Caco-2 (cell line): ENCODE data around the gene NCBP2L. TPM values are rescaled to one million over a fixed set of nuclear protein-coding genes. Genes with fewer than 3 reads are reported as not detected.

ENCODE experiments used
- BruUV-seq: library from RNA; stranded (reverse); fragments of 400-500 nt; replicated peaks from 2 replicates; lab custom pipeline; 2021; lab: Mats Ljungman, UMichigan
- CTCF ChIA-PET: fragments of 300-600 bp; sonication (Branson Sonifier 250); formaldehyde crosslinking; loops from one replicate; lab custom pipeline; 2022; ENCODE audit warnings: antibody characterized with exemption; lab: Charles Lee
- POLR2A ChIA-PET: fragments of 300-600 bp; sonication (Branson Sonifier 250); formaldehyde crosslinking; loops from one replicate; lab custom pipeline; 2022; ENCODE audit warnings: antibody characterized with exemption; lab: Charles Lee
- DNase-seq, 2 experiments: peaks; one replicate each; pipeline versions ENCODE4 v3.0.0 to v3.0.0-alpha.2; 2020 to 2022
- H3K27me3 ChIP-seq: replicated peaks from 2 replicates; pipeline ENCODE4 v1.6.0; 2011; ENCODE audit warnings: low read length; ENCODE audit not compliant: control insufficient read depth, insufficient read depth
- H3K36me3 ChIP-seq: 2 replicates; pipeline ENCODE4 v1.5.1; 2011; ENCODE audit warnings: low read length; ENCODE audit not compliant: control insufficient read depth, insufficient read depth
- H3K4me1 ChIP-seq: fragments of 250-450 bp; sonication (Bioruptor Pico); 2 replicates; pipeline ENCODE4 v1.5.1; 2020; ENCODE audit warnings: mild to moderate bottlenecking
- H3K4me3 ChIP-seq: 2 replicates; pipeline ENCODE4 v1.5.1; 2011; ENCODE audit warnings: low read depth, mild to moderate bottlenecking, control low read depth, low read length
- H3K9me3 ChIP-seq: fragments of 250-450 bp; sonication (Bioruptor Pico); 2 replicates; pipeline ENCODE4 v1.5.1; 2020; ENCODE audit warnings: mild to moderate bottlenecking, moderate library complexity
- H3K27ac Mint-ChIP-seq: one replicate; pipeline ENCODE4 v1.8.0; 2022; ENCODE audit warnings: mixed read lengths; ENCODE audit not compliant: unreplicated experiment
- H3K27me3 Mint-ChIP-seq: one replicate; pipeline ENCODE4 v1.8.0; 2022; ENCODE audit warnings: mixed read lengths; ENCODE audit not compliant: insufficient read depth, unreplicated experiment
- H3K36me3 Mint-ChIP-seq: one replicate; pipeline ENCODE4 v1.8.0; 2022; ENCODE audit warnings: mild to moderate bottlenecking, mixed read lengths; ENCODE audit not compliant: insufficient read depth, unreplicated experiment
- H3K4me1 Mint-ChIP-seq: one replicate; pipeline ENCODE4 v1.8.0; 2022; ENCODE audit warnings: low read depth, mixed read lengths; ENCODE audit not compliant: unreplicated experiment
- H3K4me3 Mint-ChIP-seq: one replicate; pipeline ENCODE4 v1.8.0; 2022; ENCODE audit warnings: mild to moderate bottlenecking, moderate library complexity, mixed read lengths; ENCODE audit not compliant: unreplicated experiment
- H3K9me3 Mint-ChIP-seq: one replicate; pipeline ENCODE4 v1.8.0; 2022; ENCODE audit warnings: mixed read lengths; ENCODE audit not compliant: unreplicated experiment
- intact Hi-C: fragments of 100-400 bp; cut with micrococcal nuclease; formaldehyde crosslinking; loops from one replicate; pipeline ENCODE4 v1.10.0; 2022; ENCODE audit not compliant: unreplicated experiment
- total RNA-seq: library from RNA; stranded (reverse); gene quantifications from 2 replicates; pipeline ENCODE4 v1.2.3, GENCODE V29; 2022
- TF ChIP-seq, protein P1 (sequence below), 2 experiments: fragments of 200-600 bp in 1 of 2; IDR thresholded peaks; 1 replicate in 1 of 2; 2 replicates in 1 of 2; pipeline versions ENCODE4 v1.5.1 to v1.8.0; 2011 to 2022; ENCODE audit warnings: antibody characterized with exemption in 1 of 2, control low read depth in 1 of 2, inconsistent platforms in 1 of 2, low read depth in 1 of 2, low read length in 1 of 2, mild to moderate bottlenecking in 1 of 2, moderate library complexity in 1 of 2; ENCODE audit not compliant: insufficient read depth in 1 of 2, severe bottlenecking in 1 of 2, unreplicated experiment in 1 of 2

The NCBP2L gene
- total RNA-seq, 1 experiment from 2014 or later: not detected

DNA sequence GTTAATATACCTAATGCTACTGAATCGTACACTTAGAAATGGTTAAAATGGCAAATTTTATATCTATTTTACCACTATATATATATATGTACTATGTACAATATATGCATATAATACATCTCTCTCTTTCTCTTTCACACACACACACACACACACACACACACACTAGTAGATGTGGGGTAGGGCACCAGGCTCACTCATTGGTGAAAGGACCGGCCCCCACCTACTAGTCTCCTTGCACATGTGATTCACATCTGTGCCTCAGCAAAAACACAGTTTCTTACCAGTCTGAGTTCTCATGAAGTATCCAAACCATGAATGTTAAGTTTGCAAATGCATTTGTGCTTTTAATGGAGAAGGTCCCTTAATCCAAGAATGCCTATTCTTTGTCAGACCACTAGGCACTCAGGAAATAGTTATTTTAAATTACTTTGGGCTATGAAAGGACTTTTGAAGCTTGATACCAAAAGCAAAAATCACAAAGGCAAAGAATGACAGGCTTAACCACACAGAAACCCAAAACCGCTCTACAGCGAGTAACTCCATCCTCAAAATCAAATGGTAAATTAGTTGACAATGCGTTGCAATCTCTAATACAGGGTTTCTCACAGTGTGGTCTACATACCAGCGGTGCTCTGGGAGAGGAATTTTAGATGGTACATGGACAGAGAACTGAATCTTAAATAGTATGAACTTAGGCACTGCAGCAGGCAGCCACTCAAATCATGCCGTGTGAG, 7.8 kb upstream of the NCBP2L start:
- Histone ChIP-seq H3K4me1 (no peaks in the 10 kb centered on the region), H3K27me3 (no peaks in the 10 kb centered on the region), H3K4me3 (no peak overlapping the region), H3K9me3 (no peaks in the 10 kb centered on the region), H3K36me3 (no peaks in the 10 kb centered on the region)
- Mint-ChIP-seq H3K4me1 (no peaks in the 10 kb centered on the region), H3K27me3 (no peaks in the 10 kb centered on the region), H3K27ac (no peak overlapping the region), H3K9me3 (no peaks in the 10 kb centered on the region), H3K4me3 (no peak overlapping the region), H3K36me3 (no peaks in the 10 kb centered on the region)
- intact Hi-C loops: loop anchor here (10.0 kb wide), 1 partner anchor 235 kb away; no protein-coding TSS in a partner anchor
- TF ChIP-seq, protein P1, sequence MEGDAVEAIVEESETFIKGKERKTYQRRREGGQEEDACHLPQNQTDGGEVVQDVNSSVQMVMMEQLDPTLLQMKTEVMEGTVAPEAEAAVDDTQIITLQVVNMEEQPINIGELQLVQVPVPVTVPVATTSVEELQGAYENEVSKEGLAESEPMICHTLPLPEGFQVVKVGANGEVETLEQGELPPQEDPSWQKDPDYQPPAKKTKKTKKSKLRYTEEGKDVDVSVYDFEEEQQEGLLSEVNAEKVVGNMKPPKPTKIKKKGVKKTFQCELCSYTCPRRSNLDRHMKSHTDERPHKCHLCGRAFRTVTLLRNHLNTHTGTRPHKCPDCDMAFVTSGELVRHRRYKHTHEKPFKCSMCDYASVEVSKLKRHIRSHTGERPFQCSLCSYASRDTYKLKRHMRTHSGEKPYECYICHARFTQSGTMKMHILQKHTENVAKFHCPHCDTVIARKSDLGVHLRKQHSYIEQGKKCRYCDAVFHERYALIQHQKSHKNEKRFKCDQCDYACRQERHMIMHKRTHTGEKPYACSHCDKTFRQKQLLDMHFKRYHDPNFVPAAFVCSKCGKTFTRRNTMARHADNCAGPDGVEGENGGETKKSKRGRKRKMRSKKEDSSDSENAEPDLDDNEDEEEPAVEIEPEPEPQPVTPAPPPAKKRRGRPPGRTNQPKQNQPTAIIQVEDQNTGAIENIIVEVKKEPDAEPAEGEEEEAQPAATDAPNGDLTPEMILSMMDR (IDR thresholded peaks at IDR 0.05; ENCODE audit: insufficient read depth in 1 of 2, low read depth in 1 of 2, low read length in 1 of 2, severe bottlenecking in 1 of 2, unreplicated experiment in 1 of 2): no peak
- DNase-seq: no peak
- ChIA-PET CTCF (no interaction called here), POLR2A (no interaction called here)
- no TSS peak for BruUV-seq

DNA sequence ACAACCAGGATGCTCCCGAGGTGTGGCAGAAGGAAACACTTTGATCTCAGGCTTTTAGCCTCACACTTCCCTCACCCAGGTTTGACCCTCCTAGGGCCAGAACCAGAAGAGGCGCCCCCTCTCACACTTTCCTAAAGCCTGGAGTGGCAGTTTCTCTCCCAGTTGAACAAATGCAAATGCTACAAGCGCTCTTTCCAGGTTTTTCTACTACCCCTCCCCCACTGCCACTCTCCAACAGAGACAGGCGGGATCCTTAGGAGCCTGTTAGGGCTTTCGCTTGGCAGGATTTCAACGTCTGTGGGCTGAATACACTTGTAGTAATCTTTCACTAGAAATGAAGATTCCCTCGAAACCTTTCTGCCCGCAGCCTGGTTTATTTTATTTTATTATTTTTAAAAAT, 4.3 kb upstream of the NCBP2L start:
- no peak overlapping the region for H3K4me3 ChIP-seq
- no peaks in the 10 kb centered on the region for H3K9me3 Mint-ChIP-seq
- no peak overlapping the region for H3K4me3 Mint-ChIP-seq
- H3K27ac Mint-ChIP-seq: no peak overlapping the region
- no peaks in the 10 kb centered on the region for H3K36me3 Mint-ChIP-seq
- H3K27me3 Mint-ChIP-seq: peaks cover 8% of the 10 kb centered on the region
- TF ChIP-seq, protein P1 (IDR thresholded peaks at IDR 0.05; ENCODE audit: insufficient read depth in 1 of 2, low read depth in 1 of 2, low read length in 1 of 2, severe bottlenecking in 1 of 2, unreplicated experiment in 1 of 2): no peak
- CTCF ChIA-PET: no interaction called here
- no TSS peak for BruUV-seq
- H3K4me1 ChIP-seq: no peaks in the 10 kb centered on the region
- H3K27me3 ChIP-seq: no peaks in the 10 kb centered on the region
- POLR2A ChIA-PET: no interaction called here
- peaks cover 12% of the 10 kb centered on the region for H3K4me1 Mint-ChIP-seq
- no peaks in the 10 kb centered on the region for H3K9me3 ChIP-seq
- intact Hi-C loops: loop anchor here (10.0 kb wide), 1 partner anchor 238 kb away; no protein-coding TSS in a partner anchor
- DNase-seq: no peak
- H3K36me3 ChIP-seq: no peaks in the 10 kb centered on the region

DNA sequence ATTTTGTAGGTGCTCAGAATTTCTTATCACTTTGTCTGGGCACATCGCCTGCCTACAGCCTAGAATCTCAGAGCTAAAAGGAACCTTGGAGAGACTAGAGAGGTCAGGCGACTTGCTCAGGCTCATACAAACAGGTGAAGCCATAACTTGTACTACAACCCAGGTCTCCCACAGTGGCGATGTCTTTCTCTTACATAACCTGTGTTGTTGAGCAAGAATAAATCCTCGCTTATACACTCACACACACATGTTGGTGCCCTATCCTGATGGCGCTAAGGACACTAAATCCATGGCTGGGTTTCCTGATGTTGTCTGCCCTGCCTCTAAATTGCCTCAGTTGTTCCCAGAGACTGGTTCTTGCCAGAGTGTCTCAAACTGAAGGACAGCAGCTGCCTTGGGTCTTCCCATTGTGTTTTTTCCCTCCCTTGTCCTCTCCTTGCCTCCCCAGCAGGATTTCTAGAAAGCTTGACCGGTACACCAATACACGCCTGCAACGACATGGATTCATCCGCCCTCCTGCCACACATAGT, 3.6 kb upstream of the NCBP2L start:
- Histone ChIP-seq H3K36me3 (no peaks in the 10 kb centered on the region), H3K4me1 (no peaks in the 10 kb centered on the region), H3K27me3 (no peaks in the 10 kb centered on the region), H3K4me3 (no peak overlapping the region), H3K9me3 (no peaks in the 10 kb centered on the region)
- POLR2A ChIA-PET: no interaction called here
- CTCF ChIA-PET: no interaction called here
- no peak overlapping the region for H3K4me3 Mint-ChIP-seq
- no peak for DNase-seq
- peaks cover 12% of the 10 kb centered on the region for H3K4me1 Mint-ChIP-seq
- no peaks in the 10 kb centered on the region for H3K9me3 Mint-ChIP-seq
- BruUV-seq: no TSS peak
- peaks cover 8% of the 10 kb centered on the region for H3K27me3 Mint-ChIP-seq
- intact Hi-C loops: loop anchor here (10.0 kb wide), 1 partner anchor 239 kb away; no protein-coding TSS in a partner anchor
- TF ChIP-seq, protein P1 (IDR thresholded peaks at IDR 0.05; ENCODE audit: insufficient read depth in 1 of 2, low read depth in 1 of 2, low read length in 1 of 2, severe bottlenecking in 1 of 2, unreplicated experiment in 1 of 2): no peak
- no peaks in the 10 kb centered on the region for H3K36me3 Mint-ChIP-seq
- H3K27ac Mint-ChIP-seq: no peak overlapping the region
